EH (cell line): ENCODE data around the gene HELZ.
"Not testable (repeated sequence)": the region's sequence is repeated elsewhere in the genome, so short reads cannot be mapped to it uniquely, and the experiment has no call there.

Experiments
- DNase-seq: peaks from one replicate; pipeline ENCODE4 v3.0.0-alpha.2; 2015; ENCODE audit warnings: low read depth

Gene HELZ, protein sequence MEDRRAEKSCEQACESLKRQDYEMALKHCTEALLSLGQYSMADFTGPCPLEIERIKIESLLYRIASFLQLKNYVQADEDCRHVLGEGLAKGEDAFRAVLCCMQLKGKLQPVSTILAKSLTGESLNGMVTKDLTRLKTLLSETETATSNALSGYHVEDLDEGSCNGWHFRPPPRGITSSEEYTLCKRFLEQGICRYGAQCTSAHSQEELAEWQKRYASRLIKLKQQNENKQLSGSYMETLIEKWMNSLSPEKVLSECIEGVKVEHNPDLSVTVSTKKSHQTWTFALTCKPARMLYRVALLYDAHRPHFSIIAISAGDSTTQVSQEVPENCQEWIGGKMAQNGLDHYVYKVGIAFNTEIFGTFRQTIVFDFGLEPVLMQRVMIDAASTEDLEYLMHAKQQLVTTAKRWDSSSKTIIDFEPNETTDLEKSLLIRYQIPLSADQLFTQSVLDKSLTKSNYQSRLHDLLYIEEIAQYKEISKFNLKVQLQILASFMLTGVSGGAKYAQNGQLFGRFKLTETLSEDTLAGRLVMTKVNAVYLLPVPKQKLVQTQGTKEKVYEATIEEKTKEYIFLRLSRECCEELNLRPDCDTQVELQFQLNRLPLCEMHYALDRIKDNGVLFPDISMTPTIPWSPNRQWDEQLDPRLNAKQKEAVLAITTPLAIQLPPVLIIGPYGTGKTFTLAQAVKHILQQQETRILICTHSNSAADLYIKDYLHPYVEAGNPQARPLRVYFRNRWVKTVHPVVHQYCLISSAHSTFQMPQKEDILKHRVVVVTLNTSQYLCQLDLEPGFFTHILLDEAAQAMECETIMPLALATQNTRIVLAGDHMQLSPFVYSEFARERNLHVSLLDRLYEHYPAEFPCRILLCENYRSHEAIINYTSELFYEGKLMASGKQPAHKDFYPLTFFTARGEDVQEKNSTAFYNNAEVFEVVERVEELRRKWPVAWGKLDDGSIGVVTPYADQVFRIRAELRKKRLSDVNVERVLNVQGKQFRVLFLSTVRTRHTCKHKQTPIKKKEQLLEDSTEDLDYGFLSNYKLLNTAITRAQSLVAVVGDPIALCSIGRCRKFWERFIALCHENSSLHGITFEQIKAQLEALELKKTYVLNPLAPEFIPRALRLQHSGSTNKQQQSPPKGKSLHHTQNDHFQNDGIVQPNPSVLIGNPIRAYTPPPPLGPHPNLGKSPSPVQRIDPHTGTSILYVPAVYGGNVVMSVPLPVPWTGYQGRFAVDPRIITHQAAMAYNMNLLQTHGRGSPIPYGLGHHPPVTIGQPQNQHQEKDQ (N-terminal part only)

DNA sequence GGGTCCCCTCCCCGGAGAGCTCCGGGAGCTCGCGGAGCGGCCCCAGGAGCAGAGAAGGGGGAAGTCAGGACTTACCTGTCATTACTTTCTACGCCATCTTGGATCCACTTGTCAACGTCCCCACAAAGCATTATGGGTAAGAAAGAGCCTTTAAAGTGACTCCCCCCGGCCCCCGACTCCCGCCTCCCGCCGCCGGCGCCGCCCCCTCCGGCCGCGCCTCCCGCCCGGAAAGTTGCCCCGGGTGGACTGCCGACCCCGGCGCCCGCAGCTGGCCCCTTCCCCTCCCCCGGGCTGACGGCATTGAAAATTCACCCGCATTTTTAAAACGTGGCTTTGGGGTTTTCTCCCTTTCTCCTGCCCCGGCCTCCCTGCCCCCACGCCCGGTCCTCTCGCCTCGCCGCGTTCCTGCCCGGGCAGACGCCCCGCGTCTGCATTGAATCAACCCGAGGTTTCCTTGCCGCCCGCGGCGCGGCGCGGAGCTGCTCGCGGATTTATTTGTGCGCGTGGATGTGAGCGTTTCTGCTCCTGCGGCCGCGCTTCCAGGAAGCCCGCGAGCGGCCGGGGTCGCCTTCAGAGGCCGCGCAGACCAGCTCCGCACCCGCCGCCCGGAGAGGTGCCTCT is at the start of gene HELZ:
Gene HELZ (minus strand): TSS at position 124 of the 621 bp plus-strand sequence. CDS start 26,392 bp downstream, outside the sequence.
- DNase-seq: peak; percentile 83

DNA sequence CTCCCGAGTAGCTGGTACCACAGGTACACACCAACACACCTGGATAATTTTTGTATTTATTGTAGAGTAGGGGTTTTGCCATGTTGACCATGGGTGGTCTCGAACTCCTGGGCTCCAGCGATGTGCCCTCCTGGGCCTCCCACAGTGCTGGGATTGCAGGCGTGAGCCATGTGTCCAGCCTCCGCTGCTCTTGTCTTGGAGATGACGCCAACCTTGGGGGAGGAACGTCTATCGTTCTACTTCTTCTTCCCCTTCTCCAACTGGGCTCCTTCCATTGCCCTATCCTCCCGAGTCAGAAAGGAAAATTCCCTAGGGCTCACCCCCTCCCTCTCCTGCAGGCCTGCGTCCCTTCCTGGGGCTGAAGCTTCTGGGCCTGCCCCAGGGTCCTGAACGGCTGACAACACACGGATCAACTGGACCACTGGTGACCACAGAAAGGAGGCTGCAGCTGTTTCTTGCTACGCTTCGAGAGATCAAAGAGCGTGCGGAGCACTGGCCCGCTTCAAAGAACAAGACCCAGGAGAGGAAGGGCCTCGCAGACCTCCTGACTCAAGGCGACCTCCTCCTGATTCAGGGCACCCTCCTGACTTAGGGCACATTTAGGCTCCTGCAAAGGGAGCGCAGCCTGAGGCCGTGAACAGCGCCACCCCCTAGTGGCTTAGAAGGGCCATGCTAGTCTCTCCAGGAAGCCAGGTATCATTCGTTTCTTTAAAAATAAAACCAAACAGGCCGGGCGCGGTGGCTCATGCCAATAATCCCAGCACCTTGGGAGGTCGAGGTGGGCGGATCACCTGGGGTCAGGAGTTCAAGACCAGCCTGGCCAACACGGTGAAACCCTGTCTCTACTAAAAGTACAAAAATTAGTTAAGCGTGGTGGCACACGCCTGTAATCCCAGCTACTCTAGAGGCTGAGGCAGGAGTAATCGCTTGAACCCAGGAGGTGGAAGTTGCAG is 48.5 kb upstream of the HELZ start:
- DNase-seq: peak; percentile 46

DNA sequence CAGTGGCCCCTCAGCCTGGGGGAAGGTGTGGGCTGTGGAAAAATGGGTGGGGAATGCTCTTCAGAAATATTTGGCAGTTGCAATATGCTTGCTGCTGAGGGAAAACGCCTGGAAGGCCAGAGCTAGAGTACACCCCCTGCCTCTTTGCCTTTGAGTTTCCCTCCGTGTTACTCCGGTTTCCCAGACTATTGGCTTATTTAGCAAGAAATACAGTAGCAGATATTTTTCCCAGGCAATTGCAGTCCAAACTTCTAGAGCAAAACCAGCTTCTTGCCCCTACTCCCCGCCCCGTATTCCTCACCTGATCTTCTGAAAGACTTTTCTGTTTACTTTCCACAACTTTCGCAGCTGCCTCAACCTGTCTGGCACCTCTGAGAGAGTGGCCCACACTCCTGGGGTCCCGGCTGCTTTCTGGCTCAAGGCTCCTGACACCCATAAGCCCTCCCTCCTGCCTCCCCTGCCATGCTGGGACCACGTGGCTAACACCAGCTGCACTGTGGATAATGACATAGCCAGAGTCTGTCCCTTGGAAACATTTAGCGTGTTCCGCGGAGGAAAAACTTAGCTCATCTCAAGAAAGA is 45.8 kb upstream of the HELZ start:
- DNase-seq: no peak

DNA sequence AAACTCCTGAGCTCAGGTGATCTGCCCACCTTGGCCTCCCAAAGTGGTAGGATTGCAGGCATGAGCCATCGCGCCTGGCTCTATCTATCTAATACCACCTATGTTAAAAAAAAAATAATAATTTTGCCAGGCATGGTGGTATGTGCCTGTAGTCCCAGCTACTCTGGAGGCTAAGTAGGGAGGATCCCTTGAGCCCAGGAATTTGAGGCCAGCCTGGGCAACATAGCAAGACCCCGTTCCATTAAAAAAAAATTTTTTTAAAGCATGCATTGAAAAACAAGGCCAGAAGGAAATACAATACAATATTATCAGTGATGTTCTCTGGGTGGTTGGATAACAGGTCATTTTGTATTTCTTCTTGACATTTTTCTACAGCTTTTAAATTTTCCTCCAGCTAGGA is 45.2 kb upstream of the HELZ start:
- DNase-seq: no peak

DNA sequence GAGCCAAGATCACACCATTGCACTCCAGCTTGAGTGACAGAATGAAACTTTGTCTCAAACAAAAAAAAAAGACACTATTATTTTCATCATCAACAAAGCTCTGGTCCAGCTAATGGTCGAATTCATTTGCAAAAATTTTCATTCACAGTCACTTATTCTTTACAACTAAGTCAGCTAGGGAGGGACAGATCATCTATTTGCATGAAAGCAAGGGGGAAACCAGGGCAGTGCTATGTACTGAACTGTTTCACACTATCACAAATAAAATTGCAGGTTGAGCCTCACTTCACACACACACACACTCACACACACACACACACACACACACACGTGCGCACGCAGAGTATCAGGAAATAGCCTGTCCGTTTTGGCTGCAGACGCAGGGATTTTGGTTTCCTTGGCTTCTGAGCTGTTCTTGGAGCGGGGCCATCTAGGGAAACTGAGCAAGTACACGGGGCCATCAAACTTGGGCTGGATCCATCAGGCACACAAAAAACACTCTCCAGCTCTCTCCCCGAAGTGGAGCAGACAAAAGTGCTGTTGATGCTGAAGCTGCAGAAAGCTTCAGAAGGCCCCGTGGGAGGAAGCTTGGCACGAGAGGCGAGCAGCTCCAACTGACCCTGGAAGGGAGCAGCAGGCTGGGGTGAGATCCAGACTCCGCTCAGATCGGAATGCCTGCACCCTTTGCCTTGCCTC is 44.3 kb upstream of the HELZ start:
- DNase-seq: peak; percentile 28

DNA sequence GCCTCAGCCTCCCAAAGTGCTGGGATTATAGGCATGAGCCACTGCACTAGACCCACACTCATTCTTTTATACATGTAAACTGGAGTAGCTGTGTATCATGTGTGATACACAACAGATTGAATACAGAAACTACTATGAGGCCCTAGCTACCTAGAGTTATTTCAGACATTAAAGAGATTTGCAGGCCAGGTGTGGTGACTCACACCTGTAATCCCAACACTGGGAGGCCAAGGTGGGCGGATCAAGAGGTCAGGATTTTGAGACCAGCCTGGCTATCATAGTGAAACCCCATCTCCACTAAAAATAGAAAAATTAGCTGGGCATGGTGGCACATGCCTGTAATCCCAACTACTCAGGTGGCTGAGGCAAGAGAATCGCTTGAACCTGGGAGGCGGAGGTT is 41.8 kb upstream of the HELZ start:
- DNase-seq: not testable (repeated sequence)

DNA sequence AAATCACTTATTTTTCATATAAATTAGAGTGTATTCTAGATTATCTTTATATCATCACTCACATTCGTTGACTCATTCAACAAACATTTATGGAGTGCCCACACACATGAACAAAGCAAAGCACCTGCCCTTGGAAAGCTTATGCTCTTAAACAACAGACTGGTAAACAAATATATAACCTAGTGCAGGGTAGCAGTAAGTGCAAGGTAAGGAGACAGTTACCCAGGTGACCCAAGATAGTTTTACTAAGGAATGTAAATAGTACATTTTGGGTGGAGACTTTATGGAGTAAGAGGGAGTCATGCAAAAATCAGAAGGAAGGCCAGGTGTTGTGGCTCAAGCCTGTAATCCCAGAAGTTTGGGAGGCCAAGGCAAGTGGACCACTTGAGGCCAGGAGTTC is 40.4 kb upstream of the HELZ start:
- no peak for DNase-seq

DNA sequence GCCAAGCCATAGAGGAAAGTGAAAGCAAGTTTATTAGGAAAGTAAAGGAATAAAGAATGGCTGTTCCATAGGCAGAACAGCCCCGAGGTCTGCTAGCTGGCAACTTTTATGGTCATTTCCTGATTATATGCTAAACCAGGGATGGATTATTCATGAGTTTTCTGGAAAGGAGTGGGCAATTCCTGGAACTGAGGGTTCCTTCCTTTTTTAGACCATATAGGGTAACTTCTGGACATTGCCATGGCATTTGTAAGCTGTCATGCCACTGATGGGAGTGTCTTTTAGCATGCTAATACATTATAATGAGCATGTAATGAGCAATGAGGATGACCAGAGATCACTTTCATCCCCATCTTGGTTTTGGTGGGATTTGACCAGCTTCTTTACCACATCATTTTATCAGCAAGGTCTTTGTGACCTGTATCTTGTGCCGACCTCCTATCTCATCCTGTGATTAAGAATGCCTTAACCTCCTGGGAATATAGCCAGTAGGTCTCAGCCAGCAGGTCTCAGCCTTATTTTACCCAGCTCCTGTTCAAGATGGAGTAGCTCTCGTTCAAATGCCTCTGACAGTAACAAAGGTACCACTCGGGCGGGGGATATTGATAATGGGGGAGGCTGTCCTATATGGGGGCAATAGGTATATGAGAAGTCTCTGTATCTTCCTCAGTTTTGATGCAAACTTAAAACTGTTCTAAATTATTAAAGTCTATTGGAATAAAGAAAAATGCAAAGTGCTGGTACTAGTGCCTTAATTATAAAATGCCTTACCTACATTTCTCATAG is 38.9 kb upstream of the HELZ start:
- DNase-seq: no peak

DNA sequence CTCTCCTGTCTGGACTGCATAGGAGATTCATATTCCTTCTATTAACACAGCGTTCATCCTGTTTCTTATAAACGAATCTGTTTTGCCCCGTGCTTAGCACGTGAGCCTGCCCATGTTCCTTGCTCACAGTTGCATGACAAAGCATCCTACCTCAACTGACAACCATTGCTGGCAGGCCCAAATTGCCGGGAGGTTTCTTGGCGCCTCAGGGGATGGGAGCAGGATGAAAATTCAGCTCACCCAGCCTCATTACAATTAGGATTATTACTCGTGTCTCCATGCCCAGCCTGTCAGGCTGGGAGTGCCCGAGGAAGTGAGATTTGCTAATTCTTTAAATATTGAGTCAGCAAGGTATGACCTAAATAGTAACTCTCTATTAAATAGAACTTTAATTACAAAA is 36.7 kb upstream of the HELZ start:
- DNase-seq: no peak

DNA sequence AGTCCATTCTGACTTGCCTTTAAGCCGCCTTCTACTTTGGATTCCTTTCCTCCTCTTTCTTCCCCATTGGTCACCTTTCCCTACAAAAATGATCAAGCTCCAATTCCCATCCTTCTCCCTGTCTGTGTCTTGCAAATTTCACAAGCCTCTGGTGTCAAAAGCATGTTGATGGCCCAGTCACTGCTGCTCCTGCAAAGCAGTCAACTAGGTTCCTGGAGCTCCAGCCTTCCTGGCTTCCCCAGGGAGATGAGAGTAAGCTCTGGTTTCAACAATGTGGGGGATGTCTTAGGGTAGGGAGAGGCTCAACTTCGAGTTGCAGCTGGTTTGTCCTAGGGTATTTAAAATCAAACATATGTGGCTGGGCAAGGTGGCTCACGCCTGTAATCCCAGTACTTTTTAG is 36.1 kb upstream of the HELZ start:
- DNase-seq: no peak

DNA sequence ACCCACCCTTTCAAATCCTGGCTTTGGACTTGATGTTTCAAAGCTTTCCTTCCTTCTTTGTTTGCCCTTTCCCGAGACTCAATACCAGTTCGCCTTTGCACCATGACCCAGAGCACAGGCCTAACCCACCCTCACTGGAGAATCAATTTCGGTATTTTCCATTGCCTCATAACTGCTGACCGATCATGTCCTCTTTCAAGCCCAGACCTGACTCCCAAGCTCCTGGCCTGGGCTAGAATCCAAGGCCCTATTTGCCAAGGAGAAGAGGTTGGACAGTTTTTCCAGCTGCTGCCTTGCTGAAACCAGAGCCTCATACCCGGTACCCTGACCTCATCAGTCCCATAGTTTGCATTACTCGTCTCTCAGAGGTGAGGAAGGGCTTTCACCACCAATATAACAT is 35.3 kb upstream of the HELZ start:
- no peak for DNase-seq

DNA sequence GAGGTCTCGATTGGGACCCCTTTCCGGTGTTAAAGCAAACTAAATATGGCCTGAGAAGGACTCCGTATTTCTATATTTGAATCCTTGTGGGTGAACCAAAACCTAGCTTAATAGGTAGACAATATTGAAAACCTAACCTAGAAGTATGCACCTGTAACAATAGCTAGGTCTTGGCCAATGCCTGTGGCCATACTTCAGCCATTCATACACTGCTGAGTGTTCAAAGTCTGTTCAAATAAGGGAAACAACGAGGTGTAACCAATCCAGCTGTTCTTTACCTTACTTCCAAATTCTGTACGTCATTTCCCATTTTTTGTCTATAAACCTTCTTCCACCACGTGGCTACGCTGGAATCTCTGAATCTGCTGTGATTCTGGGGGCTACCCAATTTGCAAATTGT is 34.1 kb upstream of the HELZ start:
- DNase-seq: no peak

DNA sequence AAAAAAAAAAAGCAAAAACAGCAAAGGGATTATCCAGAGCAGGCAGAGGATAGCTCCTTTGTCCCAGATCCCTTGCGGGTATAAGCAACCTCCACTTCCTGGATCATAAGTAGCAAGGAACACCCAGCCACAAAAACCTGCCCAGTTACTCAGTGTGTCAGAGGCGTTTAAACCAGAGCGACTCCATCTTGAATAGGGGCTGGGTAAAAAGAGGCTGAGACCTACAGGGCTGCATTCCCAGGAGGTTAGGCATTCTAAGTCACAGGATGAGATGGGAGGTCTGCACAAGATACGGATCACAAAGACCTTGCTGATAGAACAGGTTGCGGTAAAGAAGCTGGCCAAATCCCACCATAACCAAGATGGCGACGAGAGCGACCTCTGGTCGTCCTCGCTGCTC is 33.4 kb upstream of the HELZ start:
- DNase-seq: no peak

DNA sequence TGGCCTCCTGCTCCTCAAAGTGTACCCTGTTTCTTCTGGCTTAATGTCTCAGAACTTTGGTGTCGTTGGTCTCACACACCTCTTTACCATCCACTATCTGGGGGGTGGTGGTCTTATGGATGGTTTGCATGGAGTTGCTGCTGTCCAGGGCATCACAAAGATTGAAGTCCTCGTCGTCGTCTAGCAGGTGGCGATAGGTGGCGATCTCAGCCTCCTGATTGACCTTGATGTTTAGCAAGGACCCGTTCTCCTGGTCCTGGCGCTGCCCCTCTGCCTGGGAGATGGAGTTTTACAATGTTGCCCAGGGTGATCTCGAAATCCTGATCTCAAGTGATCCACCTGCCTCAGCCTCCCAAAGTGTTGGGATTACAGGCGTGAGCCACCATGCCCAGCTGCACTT is 31.1 kb upstream of the HELZ start:
- DNase-seq: no peak

DNA sequence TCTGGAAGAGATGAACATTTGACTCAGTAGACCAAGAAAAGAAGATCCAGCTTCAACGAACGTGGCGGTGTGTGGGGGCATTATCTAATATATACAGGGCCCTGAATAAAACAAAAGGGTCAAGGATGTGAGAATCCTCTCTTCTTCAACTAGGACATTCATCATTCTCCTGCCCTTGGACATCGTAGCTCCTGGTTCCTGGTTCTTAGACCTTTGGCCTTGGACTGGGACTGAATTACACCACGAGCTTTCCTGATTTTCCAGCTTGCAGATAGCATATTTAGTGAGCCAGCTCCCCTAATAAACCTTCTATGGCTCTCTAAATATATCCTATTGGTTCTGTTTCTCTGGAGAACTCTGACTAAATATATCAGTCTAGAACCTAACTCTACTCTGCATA is 29.5 kb upstream of the HELZ start:
- DNase-seq: no peak

DNA sequence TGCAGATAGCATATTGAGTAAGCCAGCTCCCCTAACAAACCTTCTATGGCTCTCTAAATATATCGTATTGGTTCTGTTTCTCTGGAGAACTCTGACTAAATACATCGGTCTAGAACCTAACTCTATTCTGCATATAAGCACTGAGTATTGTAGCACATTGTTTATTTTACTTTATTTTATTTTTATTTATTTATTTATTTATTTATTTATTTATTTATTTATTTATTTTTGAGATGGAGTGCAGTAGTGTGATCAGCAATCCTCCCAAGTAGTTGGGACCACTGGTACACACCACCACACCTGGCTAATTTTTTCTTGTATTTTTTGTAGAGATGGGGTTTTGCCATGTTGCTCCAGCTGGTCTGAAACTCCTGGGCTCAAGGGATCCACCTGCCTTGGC is 28.9 kb upstream of the HELZ start:
- no peak for DNase-seq

DNA sequence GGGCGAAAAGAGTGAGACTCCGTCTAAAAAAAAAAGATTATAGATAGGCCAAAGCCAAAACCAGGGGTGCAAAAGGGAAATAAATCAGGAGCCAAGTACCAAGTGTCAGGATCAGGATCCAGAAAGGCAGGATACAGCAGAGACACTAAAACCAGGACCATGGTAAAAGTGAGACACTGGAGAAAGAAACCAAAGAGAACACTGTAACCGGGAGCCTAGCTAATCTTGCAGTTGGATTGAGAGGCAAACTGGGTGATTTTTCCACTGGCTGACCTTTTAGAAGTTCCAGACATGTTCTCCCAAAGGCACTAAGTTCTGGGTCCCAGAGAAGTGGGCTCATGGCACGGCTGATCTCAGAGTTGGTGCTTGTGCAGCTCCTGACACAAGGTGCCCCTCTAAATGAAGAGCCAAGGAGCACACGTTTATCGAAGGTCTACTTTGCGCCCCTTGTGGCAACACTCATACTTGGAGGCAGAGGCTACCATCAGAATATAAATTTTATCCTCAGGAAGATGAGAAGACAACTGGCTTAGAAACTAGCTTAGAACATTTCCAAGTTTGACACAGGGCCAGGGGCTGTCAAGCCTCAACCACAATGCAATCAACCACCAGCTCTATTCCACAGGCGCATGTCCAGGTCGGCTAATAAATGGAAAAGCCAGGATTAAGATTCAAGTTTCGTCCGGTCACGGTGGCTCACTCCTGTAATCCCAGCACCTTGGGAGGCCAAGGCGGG is 27.5 kb upstream of the HELZ start:
- DNase-seq: no peak

DNA sequence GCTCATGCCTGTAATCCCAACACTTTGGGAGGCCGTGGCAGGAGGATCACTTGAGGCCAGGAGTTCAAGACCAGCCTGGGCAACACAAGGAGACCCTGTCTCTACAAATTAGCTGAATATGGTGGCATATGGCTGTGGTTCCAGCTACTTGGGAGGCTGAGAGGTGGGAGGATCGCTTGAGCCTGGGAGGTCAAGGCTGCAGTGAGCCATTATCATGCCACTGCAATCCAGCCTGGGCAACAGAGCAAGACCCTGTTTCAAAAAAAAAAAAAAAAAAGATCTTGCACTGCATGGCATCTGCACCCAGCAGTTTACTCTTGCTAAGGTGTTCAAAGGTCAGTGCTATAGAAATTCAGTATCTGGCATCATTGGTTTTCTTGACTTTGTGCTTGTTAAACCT is 26.2 kb upstream of the HELZ start:
- not testable (repeated sequence) for DNase-seq
